ENCODE data around the gene CDH4. TPM values are rescaled to one million over a fixed set of nuclear protein-coding genes. Genes with fewer than 3 reads are reported as not detected.
A peak's percentile ranks its signal among the peaks of the same experiment; 100 is the strongest.

The CDH4 gene
- total and polyA plus RNA-seq, 4 donors: 5.8 to 24.1 (median 17.1) TPM

DNA sequence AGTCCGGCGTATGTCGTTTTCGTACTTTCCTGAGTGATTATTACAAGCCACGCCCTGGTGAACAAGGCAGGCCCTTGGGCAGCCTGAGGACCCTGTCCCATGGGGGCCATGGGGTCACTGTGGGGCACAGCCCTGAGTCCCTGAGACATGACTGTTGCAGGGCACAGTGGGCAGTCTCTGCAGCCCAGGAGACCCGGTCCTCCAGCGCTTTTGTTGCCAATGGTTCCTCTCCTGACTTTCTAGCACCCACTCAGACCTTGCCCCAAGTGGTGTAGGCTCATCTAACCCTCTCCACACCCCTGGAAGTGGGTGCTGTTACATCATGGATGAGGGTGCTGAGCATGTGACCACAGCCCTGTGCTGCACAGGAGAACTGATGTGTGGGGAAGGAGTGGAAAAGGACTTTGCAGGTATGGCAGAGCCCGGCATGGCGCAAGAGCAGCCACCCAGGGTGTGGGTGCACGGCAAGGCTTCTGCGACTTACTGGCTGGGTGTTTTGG lies 494.1 kb downstream of the CDH4 start:
- Histone ChIP-seq H3K4me3 (ENCODE audit: low read depth, low read length) (no peak overlapping the region), H3K27me3 (ENCODE audit: control insufficient read depth, insufficient read depth, low read length) (no peaks in the 10 kb centered on the region), H3K27ac (ENCODE audit: low read depth, low read length) (no peak overlapping the region), H3K9me3 (ENCODE audit: control insufficient read depth, insufficient read depth, low read length) (no peaks in the 10 kb centered on the region), H3K36me3 (ENCODE audit: control insufficient read depth, insufficient read depth, low read length) (peaks cover 22% of the 10 kb centered on the region), H3K4me1 (ENCODE audit: control insufficient read depth, insufficient read depth, low read length) (peaks cover 22% of the 10 kb centered on the region)
- 97% methylated on average over 9 of the region's 11 CpGs for WGBS (ENCODE audit: insufficient coverage)
- DNase-seq (ENCODE audit: low read depth in 4 of 6, low spot score in 6 of 6): no peak

DNA sequence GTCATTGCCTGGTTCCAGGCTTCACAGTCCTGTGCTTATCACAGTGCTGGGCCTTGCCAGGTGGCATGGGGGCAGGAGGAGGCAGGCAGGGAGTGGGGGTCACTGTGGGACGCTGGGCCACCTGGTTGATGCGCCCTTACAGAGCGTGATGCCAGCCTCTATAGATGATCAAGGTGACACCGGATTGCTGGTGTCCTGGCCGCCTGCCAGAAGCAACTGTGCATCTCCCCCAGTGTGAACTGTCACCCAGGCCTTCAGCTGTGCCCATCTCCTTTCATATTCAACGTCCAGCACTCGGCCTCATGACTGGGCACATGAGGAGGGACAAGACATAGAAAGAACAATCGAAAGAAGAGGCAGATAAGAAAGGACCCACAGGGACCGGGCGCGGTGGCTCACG lies 494.7 kb downstream of the CDH4 start:
- H3K36me3 ChIP-seq (ENCODE audit: control insufficient read depth, insufficient read depth, low read length): peaks cover 22% of the 10 kb centered on the region
- 96% methylated on average over 10 of the region's 12 CpGs for WGBS (ENCODE audit: insufficient coverage)
- no peaks in the 10 kb centered on the region for H3K9me3 ChIP-seq (ENCODE audit: control insufficient read depth, insufficient read depth, low read length)
- no peak for DNase-seq (ENCODE audit: low read depth in 4 of 6, low spot score in 6 of 6)
- H3K4me3 ChIP-seq (ENCODE audit: low read depth, low read length): no peak overlapping the region
- no peak overlapping the region for H3K27ac ChIP-seq (ENCODE audit: low read depth, low read length)
- no peaks in the 10 kb centered on the region for H3K27me3 ChIP-seq (ENCODE audit: control insufficient read depth, insufficient read depth, low read length)
- H3K4me1 ChIP-seq (ENCODE audit: control insufficient read depth, insufficient read depth, low read length): peaks cover 22% of the 10 kb centered on the region

DNA sequence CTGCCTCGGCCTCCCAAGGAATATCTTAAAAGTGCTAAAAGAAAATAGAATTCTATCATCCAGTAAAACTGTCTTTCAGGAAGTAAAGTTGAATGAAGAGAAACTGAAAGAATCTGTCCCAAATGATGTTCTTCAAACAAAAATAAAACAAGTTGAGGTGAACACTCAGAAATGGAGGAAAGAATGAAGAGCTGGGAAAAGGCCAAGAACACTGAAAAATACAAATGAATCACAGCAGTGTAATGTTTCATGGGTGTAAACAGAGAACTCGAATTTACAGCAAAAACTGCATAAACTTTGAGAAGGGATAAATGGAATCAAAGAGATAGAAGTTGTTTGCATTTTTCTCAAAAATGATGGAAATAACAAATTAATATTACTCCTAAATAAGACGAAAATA lies 496.3 kb downstream of the CDH4 start:
- no CpG with 5 or more reads among the region's 3 CpGs for WGBS (ENCODE audit: insufficient coverage)
- no peaks in the 10 kb centered on the region for H3K9me3 ChIP-seq (ENCODE audit: control insufficient read depth, insufficient read depth, low read length)
- DNase-seq (ENCODE audit: low read depth in 4 of 6, low spot score in 6 of 6): no peak
- H3K4me3 ChIP-seq (ENCODE audit: low read depth, low read length): no peak overlapping the region
- no peak overlapping the region for H3K27ac ChIP-seq (ENCODE audit: low read depth, low read length)
- H3K27me3 ChIP-seq (ENCODE audit: control insufficient read depth, insufficient read depth, low read length): no peaks in the 10 kb centered on the region
- peaks cover 20% of the 10 kb centered on the region for H3K4me1 ChIP-seq (ENCODE audit: control insufficient read depth, insufficient read depth, low read length)
- peaks cover 22% of the 10 kb centered on the region for H3K36me3 ChIP-seq (ENCODE audit: control insufficient read depth, insufficient read depth, low read length)

DNA sequence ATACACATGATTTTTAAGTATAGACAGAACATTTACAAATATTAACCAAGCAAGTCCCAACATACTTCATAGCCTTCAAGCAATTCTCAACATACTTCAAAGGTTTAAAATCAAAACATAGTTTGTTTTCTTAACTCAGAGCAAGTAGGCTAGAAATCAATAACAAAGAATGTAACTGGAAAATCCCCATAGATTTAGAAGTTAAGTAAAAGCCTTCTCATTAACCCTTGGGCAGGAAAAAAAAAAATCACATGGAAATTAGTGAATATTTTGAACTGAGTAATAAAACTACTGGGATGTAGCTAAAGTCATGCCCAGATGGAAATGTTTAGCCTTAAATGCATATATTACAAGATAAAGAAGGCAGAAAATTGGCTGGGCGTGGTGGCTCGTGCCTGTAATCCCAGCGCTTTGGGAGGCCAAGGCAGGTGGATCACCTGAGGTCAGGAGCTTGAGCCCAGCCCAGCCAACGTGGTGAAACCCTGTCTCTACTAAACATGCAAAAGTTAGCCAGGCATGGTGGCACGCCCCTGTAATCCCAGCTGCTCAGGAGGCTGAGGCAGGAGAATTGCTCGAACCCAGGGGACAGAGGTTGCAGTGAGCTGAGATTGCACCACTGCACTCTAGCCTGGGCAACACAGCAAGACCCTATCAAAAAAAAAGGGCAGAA lies 497.5 kb downstream of the CDH4 start:
- no peak for DNase-seq (ENCODE audit: low read depth in 4 of 6, low spot score in 6 of 6)
- Histone ChIP-seq H3K4me1 (ENCODE audit: control insufficient read depth, insufficient read depth, low read length) (peaks cover 22% of the 10 kb centered on the region), H3K27ac (ENCODE audit: low read depth, low read length) (no peak overlapping the region), H3K36me3 (ENCODE audit: control insufficient read depth, insufficient read depth, low read length) (peaks cover 11% of the 10 kb centered on the region), H3K4me3 (ENCODE audit: low read depth, low read length) (no peak overlapping the region), H3K27me3 (ENCODE audit: control insufficient read depth, insufficient read depth, low read length) (no peaks in the 10 kb centered on the region), H3K9me3 (ENCODE audit: control insufficient read depth, insufficient read depth, low read length) (no peaks in the 10 kb centered on the region)
- WGBS (ENCODE audit: insufficient coverage): 94% methylated on average over 6 of the region's 6 CpGs

DNA sequence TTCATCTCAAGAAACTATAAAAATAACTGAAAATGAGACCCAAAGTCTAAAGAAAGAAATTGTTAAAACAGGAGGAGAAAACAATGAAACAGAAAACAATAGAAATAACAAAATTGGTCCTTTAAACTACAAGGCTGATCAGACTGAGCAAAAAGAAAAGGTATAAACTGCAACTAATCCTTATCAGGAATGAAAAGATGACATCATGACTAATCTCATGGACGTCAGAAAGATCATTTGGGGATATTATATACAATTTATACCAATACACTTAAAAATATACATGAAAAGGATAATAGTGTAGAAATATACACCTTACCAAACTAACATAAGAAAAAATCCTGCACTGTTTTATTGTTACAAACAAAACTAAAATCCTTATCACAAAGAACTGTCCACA lies 498.0 kb downstream of the CDH4 start:
- H3K27me3 ChIP-seq (ENCODE audit: control insufficient read depth, insufficient read depth, low read length): no peaks in the 10 kb centered on the region
- H3K27ac ChIP-seq (ENCODE audit: low read depth, low read length): no peak overlapping the region
- no CpG with 5 or more reads among the region's 1 CpG for WGBS (ENCODE audit: insufficient coverage)
- H3K4me1 ChIP-seq (ENCODE audit: control insufficient read depth, insufficient read depth, low read length): peaks cover 21% of the 10 kb centered on the region
- DNase-seq (ENCODE audit: low read depth in 4 of 6, low spot score in 6 of 6): no peak
- H3K9me3 ChIP-seq (ENCODE audit: control insufficient read depth, insufficient read depth, low read length): no peaks in the 10 kb centered on the region
- H3K36me3 ChIP-seq (ENCODE audit: control insufficient read depth, insufficient read depth, low read length): peaks cover 10% of the 10 kb centered on the region
- no peak overlapping the region for H3K4me3 ChIP-seq (ENCODE audit: low read depth, low read length)

DNA sequence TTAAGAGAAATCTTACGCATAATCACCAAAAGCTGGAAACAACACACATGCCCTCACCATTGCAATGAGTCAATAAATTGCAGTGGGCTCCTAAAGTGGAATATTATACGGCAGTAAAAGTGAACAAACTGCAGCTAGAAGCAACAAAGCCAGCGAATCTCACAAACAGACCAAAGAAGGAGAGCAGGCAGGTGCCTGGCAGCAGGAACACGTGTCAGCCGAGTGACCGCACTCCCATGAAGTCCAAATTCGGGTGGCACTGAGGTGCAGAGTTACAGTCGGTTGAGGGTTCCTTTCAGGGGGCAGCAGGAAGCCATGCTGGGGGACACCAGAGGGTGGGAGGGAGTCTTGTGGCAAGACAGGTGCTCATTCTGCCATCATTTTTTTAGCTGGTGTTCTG lies 500.5 kb downstream of the CDH4 start:
- Histone ChIP-seq H3K9me3 (ENCODE audit: control insufficient read depth, insufficient read depth, low read length) (no peaks in the 10 kb centered on the region), H3K4me3 (ENCODE audit: low read depth, low read length) (no peak overlapping the region), H3K4me1 (ENCODE audit: control insufficient read depth, insufficient read depth, low read length) (peaks cover 21% of the 10 kb centered on the region), H3K27me3 (ENCODE audit: control insufficient read depth, insufficient read depth, low read length) (no peaks in the 10 kb centered on the region), H3K36me3 (ENCODE audit: control insufficient read depth, insufficient read depth, low read length) (peaks cover 6% of the 10 kb centered on the region), H3K27ac (ENCODE audit: low read depth, low read length) (no peak overlapping the region)
- no peak for DNase-seq (ENCODE audit: low read depth in 4 of 6, low spot score in 6 of 6)
- WGBS (ENCODE audit: insufficient coverage): 98% methylated on average over 6 of the region's 8 CpGs

DNA sequence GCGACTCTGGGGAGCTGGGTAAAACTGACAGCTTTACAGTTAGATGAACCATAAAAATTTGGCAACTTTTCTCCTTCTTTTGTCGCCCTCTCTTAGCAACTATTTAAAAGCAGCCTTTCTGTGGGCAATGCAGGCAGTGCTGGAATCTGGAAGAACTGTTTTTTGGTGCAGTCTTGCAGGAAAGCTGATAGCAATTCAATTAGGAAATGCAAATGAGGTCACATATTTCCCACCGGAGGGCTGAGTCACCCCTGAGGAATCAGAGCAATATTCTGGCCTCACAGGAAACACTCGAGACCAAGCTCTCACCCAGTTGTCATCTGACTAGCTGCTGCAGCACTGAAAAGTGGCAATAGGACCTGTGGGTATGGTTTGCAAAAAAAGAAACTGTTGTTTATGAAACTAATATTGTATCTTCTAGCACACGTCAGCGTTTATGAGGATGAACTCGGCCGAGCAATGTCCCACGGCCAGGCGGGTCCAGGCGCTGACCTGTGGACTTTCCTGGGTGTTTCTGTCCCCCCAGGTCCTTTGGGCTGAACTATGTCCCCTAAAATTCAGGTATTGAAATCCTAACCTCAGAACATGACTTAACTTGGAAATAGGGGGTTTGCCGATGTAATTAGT lies 501.4 kb downstream of the CDH4 start:
- WGBS (ENCODE audit: insufficient coverage): 61% methylated on average over 10 of the region's 12 CpGs
- no peaks in the 10 kb centered on the region for H3K27me3 ChIP-seq (ENCODE audit: control insufficient read depth, insufficient read depth, low read length)
- DNase-seq (ENCODE audit: low read depth in 4 of 6, low spot score in 6 of 6): peak in 4 of 6 donors; percentile 22 to 90 (median 47)
- H3K9me3 ChIP-seq (ENCODE audit: control insufficient read depth, insufficient read depth, low read length): no peaks in the 10 kb centered on the region
- H3K4me3 ChIP-seq (ENCODE audit: low read depth, low read length): no peak overlapping the region
- H3K36me3 ChIP-seq (ENCODE audit: control insufficient read depth, insufficient read depth, low read length): peaks cover 7% of the 10 kb centered on the region
- no peak overlapping the region for H3K27ac ChIP-seq (ENCODE audit: low read depth, low read length)
- H3K4me1 ChIP-seq (ENCODE audit: control insufficient read depth, insufficient read depth, low read length): peaks cover 21% of the 10 kb centered on the region

DNA sequence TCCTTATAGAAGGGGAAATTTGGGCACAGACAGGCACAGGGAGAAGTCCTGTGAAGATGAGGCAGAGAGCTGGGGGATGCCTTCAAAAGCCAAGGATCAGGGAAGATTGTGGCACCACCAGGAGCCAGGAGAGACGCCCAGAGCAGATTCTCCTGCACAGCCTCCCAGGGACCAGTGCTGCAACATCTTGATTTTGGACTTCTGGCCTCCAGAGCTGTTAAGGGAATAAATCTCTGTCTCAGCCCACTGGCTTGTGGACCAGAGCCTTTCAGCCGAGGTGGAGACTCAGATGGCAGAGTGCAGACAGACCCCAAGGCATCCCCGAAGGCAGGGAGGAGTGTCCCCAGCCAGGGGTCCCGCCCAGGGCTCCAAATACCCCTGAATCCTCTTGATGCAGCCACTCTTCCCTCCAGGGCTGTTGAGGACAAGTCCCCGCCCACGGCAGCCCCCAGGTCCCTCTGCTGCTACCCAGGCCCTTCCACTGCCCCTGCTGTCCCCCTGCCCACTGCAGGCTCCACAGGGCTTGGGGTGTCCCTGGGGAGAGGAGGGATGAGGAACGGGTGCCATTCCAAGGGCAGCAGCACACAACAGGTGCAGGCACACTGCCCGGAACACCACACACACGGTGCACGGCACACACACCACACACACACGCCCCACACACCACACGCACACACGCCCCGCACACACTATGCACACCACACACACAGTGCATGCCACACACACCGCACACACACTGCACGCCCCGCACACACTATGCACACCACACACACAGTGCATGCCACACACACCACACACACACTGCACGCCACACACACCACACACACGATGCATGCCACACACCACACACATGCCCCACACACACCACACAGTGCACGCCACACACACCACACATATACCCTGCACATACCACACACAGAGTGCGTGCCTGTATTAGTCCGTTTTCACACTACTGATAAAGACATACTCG lies 502.2 kb downstream of the CDH4 start:
- H3K27ac ChIP-seq (ENCODE audit: low read depth, low read length): no peak overlapping the region
- H3K9me3 ChIP-seq (ENCODE audit: control insufficient read depth, insufficient read depth, low read length): no peaks in the 10 kb centered on the region
- H3K36me3 ChIP-seq (ENCODE audit: control insufficient read depth, insufficient read depth, low read length): peaks cover 10% of the 10 kb centered on the region
- DNase-seq (ENCODE audit: low read depth in 4 of 6, low spot score in 6 of 6): no peak
- no peak overlapping the region for H3K4me3 ChIP-seq (ENCODE audit: low read depth, low read length)
- peaks cover 21% of the 10 kb centered on the region for H3K4me1 ChIP-seq (ENCODE audit: control insufficient read depth, insufficient read depth, low read length)
- 82% methylated on average over 16 of the region's 23 CpGs for WGBS (ENCODE audit: insufficient coverage)
- H3K27me3 ChIP-seq (ENCODE audit: control insufficient read depth, insufficient read depth, low read length): no peaks in the 10 kb centered on the region

DNA sequence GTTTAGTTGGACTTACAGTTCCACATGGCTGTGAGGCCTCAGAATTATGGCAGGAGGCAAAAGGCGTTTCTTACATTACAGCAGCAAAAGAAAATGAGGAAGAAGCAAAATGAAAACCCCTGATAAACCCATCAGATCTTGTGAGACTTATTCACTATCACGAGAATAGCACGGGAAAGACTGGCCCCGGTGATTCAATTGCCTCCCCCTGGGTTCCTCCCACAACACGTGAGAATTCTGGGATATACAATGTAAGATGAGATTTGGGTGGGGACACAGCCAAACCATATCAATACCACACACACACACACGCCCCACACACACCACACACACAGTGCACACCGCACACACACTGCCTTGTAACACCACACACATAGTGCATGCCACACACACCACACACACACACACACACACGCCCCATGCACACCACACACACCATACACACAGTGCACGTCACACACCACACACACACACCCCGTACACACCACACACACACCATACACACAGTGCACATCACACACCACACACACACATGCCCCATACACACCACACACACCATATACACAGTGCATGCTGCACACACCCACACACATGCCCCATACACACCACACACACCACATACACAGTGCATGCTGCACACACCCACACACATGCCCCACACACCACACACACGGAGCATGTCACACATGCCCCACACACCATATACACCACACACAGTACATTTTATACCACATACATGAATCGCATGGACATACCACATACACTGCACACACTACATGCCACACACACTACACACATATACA lies 503.1 kb downstream of the CDH4 start:
- no peaks in the 10 kb centered on the region for H3K9me3 ChIP-seq (ENCODE audit: control insufficient read depth, insufficient read depth, low read length)
- no peak overlapping the region for H3K4me3 ChIP-seq (ENCODE audit: low read depth, low read length)
- no peak for DNase-seq (ENCODE audit: low read depth in 4 of 6, low spot score in 6 of 6)
- H3K27me3 ChIP-seq (ENCODE audit: control insufficient read depth, insufficient read depth, low read length): no peaks in the 10 kb centered on the region
- H3K27ac ChIP-seq (ENCODE audit: low read depth, low read length): no peak overlapping the region
- 90% methylated on average over 6 of the region's 12 CpGs for WGBS (ENCODE audit: insufficient coverage)
- H3K4me1 ChIP-seq (ENCODE audit: control insufficient read depth, insufficient read depth, low read length): peaks cover 22% of the 10 kb centered on the region
- peaks cover 10% of the 10 kb centered on the region for H3K36me3 ChIP-seq (ENCODE audit: control insufficient read depth, insufficient read depth, low read length)
